Esophagus muscularis mucosa (tissue), 4 donors: Measurements from ENCODE around the gene NISCH. TPM values are rescaled to one million over a fixed set of nuclear protein-coding genes. Genes with fewer than 3 reads are reported as not detected.

Experiments used
- DNase-seq: peaks from one replicate; pipeline ENCODE4 v3.0.0-alpha.2; 2017; ENCODE audit errors: extremely low spot score
- H3K27ac ChIP-seq, 4 donors: fragments of 200-600 bp; sonication (generic); replicated peaks in 1 of 4; 1 replicate in 3 of 4; 2 replicates in 1 of 4; pipeline ENCODE4 v1.5.1; 2016 to 2019; ENCODE audit warnings: mild to moderate bottlenecking in 1 of 4
- H3K27me3 ChIP-seq, 4 donors: fragments of 200-600 bp; sonication (generic); one replicate each; pipeline versions ENCODE4 v1.5.1 to v1.6.0; 2016 to 2019
- H3K36me3 ChIP-seq, 4 donors: fragments of 200-600 bp; sonication (generic); one replicate each; pipeline ENCODE4 v1.5.1; 2016 to 2019
- H3K4me1 ChIP-seq, 4 donors: fragments of 200-600 bp; sonication (generic); one replicate each; pipeline ENCODE4 v1.5.1; 2016 to 2019
- H3K4me3 ChIP-seq, 4 donors: fragments of 200-600 bp; sonication (generic); 1 replicate in 2 of 4; 2 replicates in 2 of 4; pipeline ENCODE4 v1.5.1; 2016 to 2019; ENCODE audit warnings: mild to moderate bottlenecking in 4 of 4, moderate library complexity in 1 of 4
- H3K9me3 ChIP-seq, 4 donors: fragments of 200-600 bp; sonication (generic); 1 replicate in 3 of 4; 2 replicates in 1 of 4; pipeline ENCODE4 v1.5.1; 2016 to 2019
- CTCF ChIP-seq, 3 experiments: fragments of 200-600 bp in 2 of 3; fragments of 450-650 bp in 1 of 3; sonication (generic) in 2 of 3; IDR thresholded peaks; one replicate each; pipeline ENCODE4 v1.5.1; 2017 to 2019; ENCODE audit warnings: antibody characterized with exemption in 3 of 3, mild to moderate bottlenecking in 2 of 3, moderate library complexity in 1 of 3
- EP300 ChIP-seq: sonication (generic); formaldehyde crosslinking; IDR thresholded peaks from one replicate; pipeline ENCODE4 v1.6.1; 2017; ENCODE audit warnings: antibody characterized with exemption
- POLR2A ChIP-seq: fragments of 450-650 bp; IDR thresholded peaks from one replicate; pipeline ENCODE4 v1.6.1; 2017; ENCODE audit warnings: antibody characterized with exemption, moderate library complexity, mild to moderate bottlenecking, low read depth
- POLR2AphosphoS5 ChIP-seq, 2 donors: sonication (generic); formaldehyde crosslinking; IDR thresholded peaks; one replicate each; pipeline ENCODE4 v1.6.1; 2017; ENCODE audit warnings: antibody characterized with exemption in 2 of 2
- WGBS: methylation state at CpG from one replicate; pipeline ENCODE4 v1.1.5; 2018; 5-methylcytosine and 5-hydroxymethylcytosine counted together
- intact Hi-C: fragments of 100-400 bp; cut with DNase I; formaldehyde crosslinking; loops from one replicate; pipeline ENCODE4 v1.15.1; 2023
- total RNA-seq, 4 donors: library from RNA; depleted of rRNA; stranded (reverse); fragments of >200 nt; gene quantifications; one replicate each; pipeline versions ENCODE4 v1.1.0 to v1.2.1, GENCODE V29; 2016

Gene NISCH
- total RNA-seq, 4 donors from 2014 or later: 71.9 to 110 (median 88.0) TPM

GRCh38 chr3:52520141-52520667 is 64.8 kb downstream of the NISCH start:
- DNase-seq: no peak
- H3K4me1 ChIP-seq: peaks cover 9 to 23% (median 19%) of the 10 kb centered on the region in 4 donors
- H3K27me3 ChIP-seq: no peaks in the 10 kb centered on the region
- WGBS: 93% methylated on average over 6 of the region's 14 CpGs
- no peak overlapping the region for H3K4me3 ChIP-seq
- peaks cover 0 to 79% (median 54%) of the 10 kb centered on the region in 4 donors for H3K36me3 ChIP-seq
- TF ChIP-seq CTCF (IDR thresholded peaks at IDR 0.05): no peak
- H3K27ac ChIP-seq: no peak overlapping the region
- intact Hi-C loops: no loop called here
- H3K9me3 ChIP-seq: no peaks in the 10 kb centered on the region

DNA sequence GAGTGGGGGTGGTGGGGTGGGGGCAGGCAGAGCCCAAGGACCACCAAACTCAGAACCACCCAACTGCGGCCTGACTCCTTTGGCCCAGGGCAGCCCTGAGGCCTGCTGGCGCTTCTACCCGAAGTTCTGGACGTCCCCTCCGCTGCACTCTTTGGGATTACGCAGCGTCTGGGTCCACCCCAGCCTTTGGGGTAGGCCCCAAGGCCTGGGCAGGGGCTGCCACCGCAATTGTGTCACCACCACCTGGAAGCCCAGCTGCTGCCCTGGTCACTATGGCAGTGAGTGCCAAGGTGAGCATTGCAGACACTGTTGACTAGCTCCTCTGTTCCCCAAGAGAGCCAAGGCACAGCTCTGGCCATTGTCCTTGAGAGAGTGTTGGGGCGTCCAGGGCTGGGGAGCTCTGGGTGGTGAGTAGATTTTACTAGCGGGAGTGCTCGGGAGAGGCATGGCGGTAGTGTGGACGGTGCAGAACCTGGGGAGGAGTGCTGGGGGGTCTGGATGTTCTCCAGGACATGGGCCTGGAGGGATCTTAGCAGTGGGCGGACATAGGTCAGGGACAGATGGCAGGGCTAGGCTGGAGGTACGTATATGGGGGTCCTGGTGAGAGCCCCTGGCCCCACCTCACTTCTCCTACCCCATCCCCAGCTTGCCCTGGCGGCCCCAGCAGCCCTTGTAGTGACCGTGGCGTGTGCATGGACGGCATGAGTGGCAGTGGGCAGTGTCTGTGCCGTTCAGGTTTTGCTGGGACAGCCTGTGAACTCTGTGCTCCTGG is 65.5 kb downstream of the NISCH start:
- H3K27me3 ChIP-seq: no peaks in the 10 kb centered on the region
- 94% methylated on average over 20 of the region's 20 CpGs for WGBS
- H3K9me3 ChIP-seq: no peaks in the 10 kb centered on the region
- H3K36me3 ChIP-seq: peaks cover 0 to 76% (median 54%) of the 10 kb centered on the region in 4 donors
- H3K4me1 ChIP-seq: peaks cover 16 to 30% (median 25%) of the 10 kb centered on the region in 4 donors
- intact Hi-C loops: no loop called here
- TF ChIP-seq POLR2AphosphoS5 (IDR thresholded peaks at IDR 0.05) (no peak), EP300 (no peak), CTCF (IDR thresholded peaks at IDR 0.05) (no peak), POLR2A (no peak)
- DNase-seq: no peak
- H3K4me3 ChIP-seq: no peak overlapping the region
- H3K27ac ChIP-seq: no peak overlapping the region

DNA sequence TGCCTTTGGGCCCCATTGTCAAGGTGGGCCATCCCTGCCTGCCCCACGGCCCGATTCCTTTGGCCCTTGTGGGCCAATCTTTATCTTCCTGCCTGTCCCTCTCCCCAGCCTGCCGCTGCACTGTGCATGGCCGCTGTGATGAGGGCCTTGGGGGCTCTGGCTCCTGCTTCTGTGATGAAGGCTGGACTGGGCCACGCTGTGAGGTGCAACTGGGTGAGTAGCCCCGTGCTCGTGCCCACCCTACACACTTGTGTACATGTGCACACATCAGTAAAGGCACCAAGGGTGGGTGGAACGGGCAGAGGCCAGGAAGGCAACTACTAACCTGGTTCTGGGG is 66.1 kb downstream of the NISCH start:
- intact Hi-C loops: no loop called here
- Histone ChIP-seq H3K4me1 (peaks cover 21 to 35% (median 28%) of the 10 kb centered on the region in 4 donors), H3K36me3 (peaks cover 0 to 75% (median 55%) of the 10 kb centered on the region in 4 donors), H3K4me3 (no peak overlapping the region), H3K27me3 (no peaks in the 10 kb centered on the region), H3K27ac (no peak overlapping the region), H3K9me3 (no peaks in the 10 kb centered on the region)
- 90% methylated on average over 2 of the region's 8 CpGs for WGBS
- no peak for DNase-seq
- TF ChIP-seq POLR2AphosphoS5 (IDR thresholded peaks at IDR 0.05) (no peak), EP300 (no peak), CTCF (IDR thresholded peaks at IDR 0.05) (no peak), POLR2A (no peak)

GRCh38 chr3:52521881-52522650 is 66.7 kb downstream of the NISCH start:
- H3K9me3 ChIP-seq: no peaks in the 10 kb centered on the region

More at GRCh38 chr3:52521881-52522650, 66.7 kb downstream of the NISCH start:
- WGBS: 92% methylated on average over 25 of the region's 33 CpGs
- no peak for TF ChIP-seq POLR2AphosphoS5 (IDR thresholded peaks at IDR 0.05)
- no peak for TF ChIP-seq CTCF (IDR thresholded peaks at IDR 0.05)
- TF ChIP-seq POLR2A: no peak
- TF ChIP-seq EP300: no peak
- intact Hi-C loops: no loop called here
- Histone ChIP-seq H3K4me1 (peaks cover 26 to 38% (median 31%) of the 10 kb centered on the region in 4 donors), H3K4me3 (no peak overlapping the region), H3K27me3 (no peaks in the 10 kb centered on the region), H3K36me3 (peaks cover 5 to 78% (median 57%) of the 10 kb centered on the region in 4 donors), H3K27ac (no peak overlapping the region)
- DNase-seq: no peak
